Astrocyte (in vitro differentiated cells and primary cell): ENCODE results near the gene SLC5A7. TPM values are rescaled to one million over a fixed set of nuclear protein-coding genes. Genes with fewer than 3 reads are reported as not detected.

Experiments used
- DNase-seq: peaks from one replicate; pipeline ENCODE4 v3.0.0-alpha.2; 2010; ENCODE audit warnings: low read depth
- FAIRE-seq: peaks from 2 replicates; lab custom pipeline; 2011; peaks lifted over from hg19 to GRCh38; lab: Jason Lieb, UNC
- H2AFZ ChIP-seq: 2 replicates; pipeline ENCODE4 v1.6.0; 2012; ENCODE audit warnings: low read depth, low read length, inconsistent platforms
- H3K27ac ChIP-seq: 2 replicates; pipeline ENCODE4 v1.5.1; 2011; ENCODE audit warnings: low read depth, low read length, inconsistent platforms
- H3K27me3 ChIP-seq: 2 replicates; pipeline ENCODE4 v1.6.0; 2011; ENCODE audit warnings: low read length, inconsistent platforms; ENCODE audit not compliant: insufficient read depth
- H3K36me3 ChIP-seq: 2 replicates; pipeline ENCODE4 v1.5.1; 2011; ENCODE audit warnings: low read length, inconsistent platforms; ENCODE audit not compliant: insufficient read depth
- H3K4me1 ChIP-seq: 2 replicates; pipeline ENCODE4 v1.5.1; 2011; ENCODE audit warnings: low read length, inconsistent platforms; ENCODE audit not compliant: insufficient read depth
- H3K4me2 ChIP-seq: 2 replicates; pipeline ENCODE4 v1.6.0; 2012; ENCODE audit warnings: low read length, inconsistent platforms
- H3K4me3 ChIP-seq: 2 replicates; pipeline ENCODE4 v1.5.1; 2011; ENCODE audit warnings: low read depth, mild to moderate bottlenecking, low read length, inconsistent platforms; ENCODE audit not compliant: insufficient read depth
- H3K79me2 ChIP-seq: 2 replicates; pipeline ENCODE4 v1.6.0; 2012; ENCODE audit warnings: mild to moderate bottlenecking, low read length, inconsistent platforms; ENCODE audit not compliant: insufficient read depth
- H3K9ac ChIP-seq: 2 replicates; pipeline ENCODE4 v1.6.0; 2012; ENCODE audit warnings: mild to moderate bottlenecking, low read length, inconsistent platforms
- H3K9me3 ChIP-seq: 2 replicates; pipeline ENCODE4 v1.5.1; 2012; ENCODE audit warnings: low read depth, mild to moderate bottlenecking, low read length, inconsistent platforms; ENCODE audit not compliant: insufficient read depth
- H4K20me1 ChIP-seq: 2 replicates; pipeline ENCODE4 v1.6.0; 2012; ENCODE audit warnings: low read length, inconsistent platforms; ENCODE audit not compliant: insufficient read depth
- H3K27ac Mint-ChIP-seq: one replicate; pipeline ENCODE4 v1.8.0; 2021; ENCODE audit warnings: mild to moderate bottlenecking, mixed read lengths; ENCODE audit not compliant: unreplicated experiment
- H3K27me3 Mint-ChIP-seq: one replicate; pipeline ENCODE4 v1.8.0; 2021; ENCODE audit warnings: low read depth, mixed read lengths; ENCODE audit not compliant: unreplicated experiment
- H3K36me3 Mint-ChIP-seq: one replicate; pipeline ENCODE4 v1.8.0; 2021; ENCODE audit warnings: low read depth, mixed read lengths; ENCODE audit not compliant: unreplicated experiment
- H3K4me1 Mint-ChIP-seq: one replicate; pipeline ENCODE4 v1.8.0; 2021; ENCODE audit warnings: low read depth, mixed read lengths; ENCODE audit not compliant: unreplicated experiment
- H3K4me3 Mint-ChIP-seq: one replicate; pipeline ENCODE4 v1.8.0; 2021; ENCODE audit warnings: mild to moderate bottlenecking, moderate library complexity, mixed read lengths; ENCODE audit not compliant: unreplicated experiment
- H3K9me3 Mint-ChIP-seq: one replicate; pipeline ENCODE4 v1.8.0; 2021; ENCODE audit warnings: mild to moderate bottlenecking, mixed read lengths; ENCODE audit not compliant: unreplicated experiment
- EZH2 ChIP-seq: IDR thresholded peaks from 2 replicates; pipeline ENCODE4 v1.6.1; 2012; ENCODE audit warnings: mild to moderate bottlenecking, low read length, inconsistent platforms; ENCODE audit not compliant: insufficient read depth
- total RNA-seq: library from RNA; stranded (reverse); gene quantifications from 2 replicates; pipeline ENCODE4 v1.2.1, GENCODE V29; 2021
- TF ChIP-seq, protein P1 (sequence below): IDR thresholded peaks from 2 replicates; pipeline ENCODE4 v1.5.1; 2011; ENCODE audit warnings: low read depth, mild to moderate bottlenecking, inconsistent platforms, low read length, moderate library complexity; ENCODE audit not compliant: insufficient read depth

The SLC5A7 gene
- total RNA-seq, 1 donor from 2014 or later: 0.05 TPM

DNA sequence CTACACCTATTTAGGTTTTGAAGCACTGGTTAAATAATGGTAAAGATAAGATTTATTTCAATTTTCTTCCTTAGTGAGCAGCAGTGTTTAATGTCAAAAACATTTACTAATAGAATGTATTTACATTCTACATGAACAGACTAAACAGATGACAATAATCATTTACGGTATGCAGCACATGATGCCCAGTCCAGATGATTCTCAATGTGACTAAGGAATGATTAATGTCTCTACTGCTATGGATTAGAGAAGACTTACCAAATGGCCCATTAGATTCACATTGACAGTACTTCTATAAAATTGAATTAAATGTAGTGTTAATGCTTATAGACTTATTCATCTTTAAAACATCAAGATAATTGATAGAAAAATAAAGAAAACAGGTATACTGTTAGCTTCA, 22.1 kb upstream of the SLC5A7 start:
- no peaks in the 10 kb centered on the region for H3K9me3 ChIP-seq
- H3K9ac ChIP-seq: no peak overlapping the region
- no peak overlapping the region for H3K4me2 ChIP-seq
- H4K20me1 ChIP-seq: no peaks in the 10 kb centered on the region
- Mint-ChIP-seq H3K27ac (no peak overlapping the region), H3K4me1 (no peaks in the 10 kb centered on the region), H3K9me3 (peaks cover 4% of the 10 kb centered on the region), H3K4me3 (no peak overlapping the region), H3K36me3 (no peaks in the 10 kb centered on the region), H3K27me3 (no peaks in the 10 kb centered on the region)
- no peak overlapping the region for H3K27ac ChIP-seq
- no peak overlapping the region for H2AFZ ChIP-seq
- FAIRE-seq: no peak
- H3K36me3 ChIP-seq: no peaks in the 10 kb centered on the region
- H3K4me3 ChIP-seq: no peak overlapping the region
- DNase-seq: no peak
- H3K27me3 ChIP-seq: no peaks in the 10 kb centered on the region
- no peaks in the 10 kb centered on the region for H3K4me1 ChIP-seq
- no peaks in the 10 kb centered on the region for H3K79me2 ChIP-seq
- no peak for TF ChIP-seq EZH2
- TF ChIP-seq, protein P1, sequence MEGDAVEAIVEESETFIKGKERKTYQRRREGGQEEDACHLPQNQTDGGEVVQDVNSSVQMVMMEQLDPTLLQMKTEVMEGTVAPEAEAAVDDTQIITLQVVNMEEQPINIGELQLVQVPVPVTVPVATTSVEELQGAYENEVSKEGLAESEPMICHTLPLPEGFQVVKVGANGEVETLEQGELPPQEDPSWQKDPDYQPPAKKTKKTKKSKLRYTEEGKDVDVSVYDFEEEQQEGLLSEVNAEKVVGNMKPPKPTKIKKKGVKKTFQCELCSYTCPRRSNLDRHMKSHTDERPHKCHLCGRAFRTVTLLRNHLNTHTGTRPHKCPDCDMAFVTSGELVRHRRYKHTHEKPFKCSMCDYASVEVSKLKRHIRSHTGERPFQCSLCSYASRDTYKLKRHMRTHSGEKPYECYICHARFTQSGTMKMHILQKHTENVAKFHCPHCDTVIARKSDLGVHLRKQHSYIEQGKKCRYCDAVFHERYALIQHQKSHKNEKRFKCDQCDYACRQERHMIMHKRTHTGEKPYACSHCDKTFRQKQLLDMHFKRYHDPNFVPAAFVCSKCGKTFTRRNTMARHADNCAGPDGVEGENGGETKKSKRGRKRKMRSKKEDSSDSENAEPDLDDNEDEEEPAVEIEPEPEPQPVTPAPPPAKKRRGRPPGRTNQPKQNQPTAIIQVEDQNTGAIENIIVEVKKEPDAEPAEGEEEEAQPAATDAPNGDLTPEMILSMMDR: no peak

DNA sequence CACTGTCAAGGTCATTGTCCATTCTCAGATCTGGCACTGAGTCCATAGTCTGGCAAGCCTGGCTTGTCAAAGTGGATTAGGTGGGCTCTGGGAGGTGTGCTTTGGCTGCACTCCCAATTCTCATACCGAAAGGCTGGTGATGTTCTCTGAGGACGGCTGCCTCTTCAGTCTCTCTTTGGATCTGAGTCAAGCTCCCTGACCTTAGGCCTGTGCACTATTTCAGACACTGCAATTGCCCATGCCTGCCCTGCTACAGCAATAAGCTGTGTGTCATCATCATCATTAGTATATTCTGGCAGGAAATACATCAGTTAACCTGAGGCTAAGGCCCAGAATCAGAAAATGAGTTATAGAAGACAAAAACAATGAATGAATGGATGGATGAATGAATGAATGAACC, 1.6 kb upstream of the SLC5A7 start:
- Histone ChIP-seq H3K27ac (no peak overlapping the region), H2AFZ (no peak overlapping the region), H3K27me3 (peaks cover 8% of the 10 kb centered on the region), H3K9me3 (no peaks in the 10 kb centered on the region), H4K20me1 (no peaks in the 10 kb centered on the region), H3K36me3 (no peaks in the 10 kb centered on the region), H3K79me2 (no peaks in the 10 kb centered on the region), H3K9ac (no peak overlapping the region), H3K4me2 (no peak overlapping the region), H3K4me3 (no peak overlapping the region), H3K4me1 (no peaks in the 10 kb centered on the region)
- no peak for DNase-seq
- TF ChIP-seq, protein P1: no peak
- TF ChIP-seq EZH2: no peak
- no peaks in the 10 kb centered on the region for H3K36me3 Mint-ChIP-seq
- H3K4me3 Mint-ChIP-seq: no peak overlapping the region
- no peak for FAIRE-seq
- H3K27me3 Mint-ChIP-seq: peaks cover 36% of the 10 kb centered on the region
- no peak overlapping the region for H3K27ac Mint-ChIP-seq
- no peaks in the 10 kb centered on the region for H3K4me1 Mint-ChIP-seq
- no peaks in the 10 kb centered on the region for H3K9me3 Mint-ChIP-seq

DNA sequence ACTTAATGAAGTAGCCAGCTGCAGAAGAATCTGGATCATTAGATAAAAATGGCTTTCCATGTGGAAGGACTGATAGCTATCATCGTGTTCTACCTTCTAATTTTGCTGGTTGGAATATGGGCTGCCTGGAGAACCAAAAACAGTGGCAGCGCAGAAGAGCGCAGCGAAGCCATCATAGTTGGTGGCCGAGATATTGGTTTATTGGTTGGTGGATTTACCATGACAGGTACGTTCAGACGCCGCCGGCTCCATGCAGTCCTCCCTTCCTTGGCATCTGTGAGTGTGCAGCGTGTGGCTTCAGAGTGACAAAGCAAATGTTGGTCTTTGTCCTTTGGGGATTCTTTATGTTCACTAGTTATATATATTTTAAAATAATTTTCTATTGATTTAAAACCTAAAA, 1.8 kb downstream of the SLC5A7 start:
- Mint-ChIP-seq H3K9me3 (no peaks in the 10 kb centered on the region), H3K36me3 (no peaks in the 10 kb centered on the region), H3K27me3 (peaks cover 36% of the 10 kb centered on the region), H3K4me1 (no peaks in the 10 kb centered on the region), H3K4me3 (no peak overlapping the region), H3K27ac (no peak overlapping the region)
- Histone ChIP-seq H3K27me3 (peaks cover 8% of the 10 kb centered on the region), H3K4me1 (no peaks in the 10 kb centered on the region), H3K79me2 (no peaks in the 10 kb centered on the region), H4K20me1 (no peaks in the 10 kb centered on the region), H3K27ac (no peak overlapping the region), H2AFZ (no peak overlapping the region), H3K36me3 (no peaks in the 10 kb centered on the region), H3K4me3 (no peak overlapping the region), H3K9ac (no peak overlapping the region), H3K4me2 (no peak overlapping the region), H3K9me3 (no peaks in the 10 kb centered on the region)
- DNase-seq: no peak
- FAIRE-seq: no peak
- TF ChIP-seq, protein P1: no peak
- TF ChIP-seq EZH2: no peak
